Measurements from ENCODE around the gene ABCB10. TPM values are rescaled to one million over a fixed set of nuclear protein-coding genes. Genes with fewer than 3 reads are reported as not detected.
A peak's percentile ranks its signal among the peaks of the same experiment; 100 is the strongest.
"Not testable (repeated sequence)": the region's sequence is repeated elsewhere in the genome, so short reads cannot be mapped to it uniquely, and the experiment has no call there.

Gene ABCB10
- total RNA-seq, 1 donor from 2014 or later = 18.3 TPM

GRCh38 chr1:229526695-229527094, 31.8 kb downstream of the ABCB10 start:
- Mint-ChIP-seq H3K36me3 (ENCODE audit: low read depth, unreplicated experiment) (peaks cover 26% of the 10 kb centered on the region), H3K4me3 (ENCODE audit: unreplicated experiment) (no peak overlapping the region), H3K9me3 (ENCODE audit: unreplicated experiment) (no peaks in the 10 kb centered on the region), H3K27me3 (ENCODE audit: unreplicated experiment) (no peaks in the 10 kb centered on the region), H3K27ac (ENCODE audit: unreplicated experiment) (no peak overlapping the region), H3K4me1 (ENCODE audit: unreplicated experiment) (no peaks in the 10 kb centered on the region)
- no peak for TF ChIP-seq CTCF (IDR thresholded peaks at IDR 0.05; ENCODE audit: unreplicated experiment)
- no peak for DNase-seq (ENCODE audit: low spot score)

- H3K4me3 Mint-ChIP-seq (ENCODE audit: unreplicated experiment) = no peak overlapping the region
- no peaks in the 10 kb centered on the region for H3K9me3 Mint-ChIP-seq (ENCODE audit: unreplicated experiment)
- peaks cover 3% of the 10 kb centered on the region for H3K4me1 Mint-ChIP-seq (ENCODE audit: unreplicated experiment)
- no peaks in the 10 kb centered on the region for H3K27me3 Mint-ChIP-seq (ENCODE audit: unreplicated experiment)
- no peak for TF ChIP-seq CTCF (IDR thresholded peaks at IDR 0.05; ENCODE audit: unreplicated experiment)
- peaks cover 11% of the 10 kb centered on the region for H3K36me3 Mint-ChIP-seq (ENCODE audit: low read depth, unreplicated experiment)
- DNase-seq (ENCODE audit: low spot score) = no peak
- H3K27ac Mint-ChIP-seq (ENCODE audit: unreplicated experiment) = no peak overlapping the region
These were observed 35.5 kb downstream of the ABCB10 start for GRCh38 chr1:229523052-229523451.

- no peak overlapping the region for H3K4me3 Mint-ChIP-seq (ENCODE audit: unreplicated experiment)
- H3K27ac Mint-ChIP-seq (ENCODE audit: unreplicated experiment) = no peak overlapping the region
- H3K27me3 Mint-ChIP-seq (ENCODE audit: unreplicated experiment) = no peaks in the 10 kb centered on the region
- DNase-seq (ENCODE audit: low spot score) = peak; percentile 63
- TF ChIP-seq CTCF (IDR thresholded peaks at IDR 0.05; ENCODE audit: unreplicated experiment) = peak; percentile 67
- H3K9me3 Mint-ChIP-seq (ENCODE audit: unreplicated experiment) = no peaks in the 10 kb centered on the region
- H3K36me3 Mint-ChIP-seq (ENCODE audit: low read depth, unreplicated experiment) = no peaks in the 10 kb centered on the region
- peaks cover 10% of the 10 kb centered on the region for H3K4me1 Mint-ChIP-seq (ENCODE audit: unreplicated experiment)
These were observed 43.8 kb downstream of the ABCB10 start for GRCh38 chr1:229514578-229515275.

GRCh38 chr1:229511625-229512024, 46.9 kb downstream of the ABCB10 start:
- H3K9me3 Mint-ChIP-seq (ENCODE audit: unreplicated experiment); DNase-seq (ENCODE audit: low spot score); H3K4me3 Mint-ChIP-seq (ENCODE audit: unreplicated experiment); H3K36me3 Mint-ChIP-seq (ENCODE audit: low read depth, unreplicated experiment); H3K27me3 Mint-ChIP-seq (ENCODE audit: unreplicated experiment); H3K27ac Mint-ChIP-seq (ENCODE audit: unreplicated experiment): not testable (repeated sequence)
- H3K4me1 Mint-ChIP-seq (ENCODE audit: unreplicated experiment) = peaks cover 21% of the 10 kb centered on the region

- H3K36me3 Mint-ChIP-seq (ENCODE audit: low read depth, unreplicated experiment); H3K27ac Mint-ChIP-seq (ENCODE audit: unreplicated experiment); H3K27me3 Mint-ChIP-seq (ENCODE audit: unreplicated experiment); H3K4me3 Mint-ChIP-seq (ENCODE audit: unreplicated experiment); DNase-seq (ENCODE audit: low spot score); H3K9me3 Mint-ChIP-seq (ENCODE audit: unreplicated experiment): not testable (repeated sequence)
- peaks cover 21% of the 10 kb centered on the region for H3K4me1 Mint-ChIP-seq (ENCODE audit: unreplicated experiment)
These were observed 47.3 kb downstream of the ABCB10 start for GRCh38 chr1:229511201-229511600.

GRCh38 chr1:229509576-229509975, 48.9 kb downstream of the ABCB10 start:
- DNase-seq (ENCODE audit: low spot score) = no peak
- Mint-ChIP-seq H3K9me3 (ENCODE audit: unreplicated experiment) (no peaks in the 10 kb centered on the region), H3K4me3 (ENCODE audit: unreplicated experiment) (peak overlapping the region; percentile 95), H3K36me3 (ENCODE audit: low read depth, unreplicated experiment) (no peaks in the 10 kb centered on the region), H3K27ac (ENCODE audit: unreplicated experiment) (peak overlapping the region; percentile 97), H3K4me1 (ENCODE audit: unreplicated experiment) (peaks cover 21% of the 10 kb centered on the region), H3K27me3 (ENCODE audit: unreplicated experiment) (peaks cover 9% of the 10 kb centered on the region)
- TF ChIP-seq CTCF (IDR thresholded peaks at IDR 0.05; ENCODE audit: unreplicated experiment) = no peak

Data from endothelial cell (in vitro differentiated cells).